Glutamatergic neuron (in vitro differentiated cells): ENCODE measurements around the gene CACHD1. TPM values are rescaled to one million over a fixed set of nuclear protein-coding genes. Genes with fewer than 3 reads are reported as not detected.
"Not testable (repeated sequence)": the region's sequence is repeated elsewhere in the genome, so short reads cannot be mapped to it uniquely, and the experiment has no call there.

Experiments used
- DNase-seq: peaks from one replicate; pipeline ENCODE4 v3.0.0; 2022
- H3K27ac Mint-ChIP-seq: one replicate; pipeline ENCODE4 v1.8.0; 2020; ENCODE audit warnings: mild to moderate bottlenecking, mixed read lengths, inconsistent platforms; ENCODE audit not compliant: unreplicated experiment
- H3K27me3 Mint-ChIP-seq: one replicate; pipeline ENCODE4 v1.8.0; 2020; ENCODE audit warnings: mild to moderate bottlenecking, moderate library complexity, mixed read lengths, inconsistent platforms; ENCODE audit not compliant: unreplicated experiment
- H3K36me3 Mint-ChIP-seq: one replicate; pipeline ENCODE4 v1.8.0; 2020; ENCODE audit warnings: mild to moderate bottlenecking, mixed read lengths, inconsistent platforms; ENCODE audit not compliant: unreplicated experiment
- H3K4me1 Mint-ChIP-seq: one replicate; pipeline ENCODE4 v1.8.0; 2020; ENCODE audit warnings: mild to moderate bottlenecking, low read depth, mixed read lengths, inconsistent platforms; ENCODE audit not compliant: unreplicated experiment
- H3K4me3 Mint-ChIP-seq: one replicate; pipeline ENCODE4 v1.8.0; 2020; ENCODE audit warnings: mild to moderate bottlenecking, mixed read lengths, inconsistent platforms; ENCODE audit not compliant: unreplicated experiment
- H3K9me3 Mint-ChIP-seq: one replicate; pipeline ENCODE4 v1.8.0; 2020; ENCODE audit warnings: mild to moderate bottlenecking, moderate library complexity, mixed read lengths, inconsistent platforms; ENCODE audit not compliant: unreplicated experiment
- CTCF ChIP-seq: fragments of 200-600 bp; sonication (generic); IDR thresholded peaks from one replicate; pipeline ENCODE4 v1.5.0; 2021; ENCODE audit not compliant: partially characterized antibody, unreplicated experiment
- microRNA-seq: library from miRNA; unstranded; fragments of <30 nt; microRNA quantifications from one replicate; pipeline ENCODE4, GENCODE V29; 2020; ENCODE audit not compliant: unreplicated experiment
- total RNA-seq: library from RNA; stranded (reverse); fragmentation: NEBNext Ultra II Directional; extraction: Animal tissue kit (Norgen Biotek cat#: 25700); gene quantifications from one replicate; pipeline ENCODE4 v1.2.1, GENCODE V29; 2021; ENCODE audit not compliant: unreplicated experiment

Gene CACHD1
- total RNA-seq, 1 donor from 2014 or later = 9.4 TPM

GRCh38 chr1:64733581-64734286 lies 263.8 kb downstream of the CACHD1 start:
- no peaks in the 10 kb centered on the region for H3K4me1 Mint-ChIP-seq
- TF ChIP-seq CTCF = no peak
- DNase-seq = no peak
- H3K9me3 Mint-ChIP-seq = no peaks in the 10 kb centered on the region
- H3K27ac Mint-ChIP-seq = no peak overlapping the region
- no peaks in the 10 kb centered on the region for H3K36me3 Mint-ChIP-seq
- no peak overlapping the region for H3K4me3 Mint-ChIP-seq
- H3K27me3 Mint-ChIP-seq = no peaks in the 10 kb centered on the region

GRCh38 chr1:64734287-64734652 lies 264.3 kb downstream of the CACHD1 start:
- H3K4me3 Mint-ChIP-seq = no peak overlapping the region
- no peaks in the 10 kb centered on the region for H3K36me3 Mint-ChIP-seq
- no peaks in the 10 kb centered on the region for H3K9me3 Mint-ChIP-seq
- no peaks in the 10 kb centered on the region for H3K27me3 Mint-ChIP-seq
- H3K27ac Mint-ChIP-seq = no peak overlapping the region
- no peaks in the 10 kb centered on the region for H3K4me1 Mint-ChIP-seq
- TF ChIP-seq CTCF = no peak
- DNase-seq = no peak

- H3K4me3 Mint-ChIP-seq = not testable (repeated sequence)
Measured at GRCh38 chr1:64740687-64741086, 270.8 kb downstream of the CACHD1 start.

More at GRCh38 chr1:64740687-64741086, 270.8 kb downstream of the CACHD1 start:
- not testable (repeated sequence) for H3K4me1 Mint-ChIP-seq, H3K9me3 Mint-ChIP-seq, DNase-seq, H3K36me3 Mint-ChIP-seq, H3K27ac Mint-ChIP-seq, H3K27me3 Mint-ChIP-seq

Small RNAs within 50 kb of the gene (microRNA-seq; reads per million reads assigned to microRNA genes)
- gene MIR4794 = not detected
